Activated T-cell treated with anti-CD3 and anti-CD28 coated beads, Interleukin-2, amount 50 U/mL, for 72 hours (primary cell): Measurements from ENCODE around the gene COL5A1. TPM values are rescaled to one million over a fixed set of nuclear protein-coding genes. Genes with fewer than 3 reads are reported as not detected.

ENCODE experiments used
- ATAC-seq, 2 donors: fragments of 150-1000 bp; cut with Tn5 transposase; replicated peaks in 1 of 2; 2 replicates each; pipeline ENCODE4 v1.10.0; 2021; ENCODE audit warnings: moderate library complexity in 2 of 2, mild to moderate bottlenecking in 1 of 2
- DNase-seq, 2 donors: peaks; one replicate each; pipeline ENCODE4 v3.0.0; 2021 to 2022; ENCODE audit warnings: mixed read lengths in 1 of 2
- H3K27ac Mint-ChIP-seq: one replicate; pipeline ENCODE4 v1.8.0; 2022; ENCODE audit warnings: mild to moderate bottlenecking, moderate library complexity, mixed read lengths
- H3K27me3 Mint-ChIP-seq: one replicate; pipeline ENCODE4 v1.8.0; 2022; ENCODE audit warnings: low read depth, mixed read lengths
- H3K36me3 Mint-ChIP-seq, 2 donors: one replicate each; pipeline ENCODE4 v1.8.0; 2022; ENCODE audit warnings: mixed read lengths in 2 of 2, mild to moderate bottlenecking in 1 of 2; ENCODE audit not compliant: insufficient read depth in 2 of 2
- H3K4me1 Mint-ChIP-seq: one replicate; pipeline ENCODE4 v1.8.0; 2022; ENCODE audit warnings: low read depth, mixed read lengths
- H3K4me3 Mint-ChIP-seq, 2 donors: one replicate each; pipeline ENCODE4 v1.8.0; 2022; ENCODE audit warnings: mild to moderate bottlenecking in 2 of 2, mixed read lengths in 2 of 2, moderate library complexity in 2 of 2
- H3K9me3 Mint-ChIP-seq, 2 donors: one replicate each; pipeline ENCODE4 v1.8.0; 2022; ENCODE audit warnings: mixed read lengths in 2 of 2
- total RNA-seq, 2 donors: library from RNA; stranded (reverse); gene quantifications; one replicate each; pipeline ENCODE4 v1.2.3, GENCODE V29; 2022

Gene COL5A1
- total RNA-seq, 2 donors from 2014 or later: 0.49 TPM; not detected in 1

DNA sequence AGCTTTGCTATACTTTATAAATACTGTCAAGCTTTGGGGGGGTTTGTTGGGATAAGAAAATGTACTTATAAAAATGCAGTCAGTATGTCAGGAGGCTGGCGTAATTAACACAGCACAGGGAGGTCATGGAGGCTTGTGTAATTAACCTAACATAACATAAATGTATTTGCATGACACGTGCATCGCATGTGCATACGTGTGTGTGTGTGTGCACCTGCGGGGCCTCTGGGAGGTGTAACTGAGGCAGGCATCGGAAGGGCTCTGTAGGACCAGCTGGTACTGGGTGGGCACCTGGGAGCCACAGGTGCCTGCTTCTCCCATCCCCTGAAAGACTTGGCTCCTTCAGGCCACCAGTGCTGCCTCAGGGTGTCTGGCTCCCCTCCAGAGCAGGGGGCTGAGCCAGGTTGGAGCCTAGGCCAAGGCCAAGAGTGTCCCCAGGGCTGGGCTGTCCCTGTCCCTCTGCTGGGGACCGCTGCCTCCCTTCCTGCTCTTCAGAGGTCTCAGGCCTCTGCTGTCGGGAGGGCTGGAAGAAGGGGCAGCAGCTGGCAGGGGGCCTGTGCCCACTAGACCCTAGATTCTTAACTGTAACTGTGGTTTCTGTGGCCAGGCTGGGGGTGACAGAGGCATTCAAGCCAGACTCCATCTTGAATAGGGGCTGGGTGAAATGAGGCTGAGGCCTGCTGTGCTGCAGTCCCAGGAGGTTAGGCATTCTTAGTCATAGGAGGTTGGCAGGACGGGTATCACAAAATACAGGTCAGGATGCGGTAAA lies 248.0 kb downstream of the COL5A1 start:
- no peak overlapping the region for H3K27ac Mint-ChIP-seq
- H3K9me3 Mint-ChIP-seq: no peaks in the 10 kb centered on the region
- H3K36me3 Mint-ChIP-seq: no peaks in the 10 kb centered on the region
- H3K27me3 Mint-ChIP-seq: peaks cover 7% of the 10 kb centered on the region
- DNase-seq (no peak), ATAC-seq (no peak)
- H3K4me1 Mint-ChIP-seq: no peaks in the 10 kb centered on the region
- no peak overlapping the region for H3K4me3 Mint-ChIP-seq

- DNase-seq (no peak), ATAC-seq (no peak)
- Mint-ChIP-seq H3K27ac (no peak overlapping the region), H3K4me1 (no peaks in the 10 kb centered on the region), H3K36me3 (no peaks in the 10 kb centered on the region), H3K4me3 (no peak overlapping the region), H3K27me3 (peaks cover 7% of the 10 kb centered on the region), H3K9me3 (no peaks in the 10 kb centered on the region)
Measured at GRCh38 chr9:134890155-134890495, 248.5 kb downstream of the COL5A1 start.

DNA sequence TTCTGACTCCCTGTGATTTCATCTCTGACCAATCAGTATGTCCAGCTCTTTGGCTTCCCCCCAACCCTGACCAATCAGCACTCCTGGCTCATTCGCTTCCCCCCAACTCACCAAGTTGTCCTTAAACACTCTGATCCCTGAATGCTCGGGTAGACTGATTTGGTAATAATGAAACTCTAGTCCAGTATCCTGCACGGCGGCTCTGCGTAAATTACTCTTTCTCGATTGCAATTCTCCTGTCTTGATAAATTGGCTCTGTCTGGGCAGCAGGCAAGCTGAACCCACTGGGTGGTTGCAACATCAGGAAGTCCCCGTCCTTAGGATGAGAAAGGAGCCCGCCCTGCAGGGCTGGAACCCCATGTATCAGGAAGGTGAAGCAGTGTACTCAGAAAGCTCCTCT lies 249.4 kb downstream of the COL5A1 start:
- no peak overlapping the region for H3K4me3 Mint-ChIP-seq
- peaks cover 7% of the 10 kb centered on the region for H3K27me3 Mint-ChIP-seq

GRCh38 chr9:134891713-134892112 lies 250.1 kb downstream of the COL5A1 start:
- no peaks in the 10 kb centered on the region for H3K9me3 Mint-ChIP-seq
- no peak overlapping the region for H3K4me3 Mint-ChIP-seq
- no peaks in the 10 kb centered on the region for H3K4me1 Mint-ChIP-seq
- no peak overlapping the region for H3K27ac Mint-ChIP-seq
- H3K36me3 Mint-ChIP-seq: no peaks in the 10 kb centered on the region
- DNase-seq: no peak
- H3K27me3 Mint-ChIP-seq: peaks cover 7% of the 10 kb centered on the region
- ATAC-seq: no peak

More for the DNA sequence above, 249.4 kb downstream of the COL5A1 start:
- H3K36me3 Mint-ChIP-seq: no peaks in the 10 kb centered on the region
- H3K9me3 Mint-ChIP-seq: no peaks in the 10 kb centered on the region
- ATAC-seq (no peak), DNase-seq (no peak)
- no peaks in the 10 kb centered on the region for H3K4me1 Mint-ChIP-seq
- no peak overlapping the region for H3K27ac Mint-ChIP-seq

DNA sequence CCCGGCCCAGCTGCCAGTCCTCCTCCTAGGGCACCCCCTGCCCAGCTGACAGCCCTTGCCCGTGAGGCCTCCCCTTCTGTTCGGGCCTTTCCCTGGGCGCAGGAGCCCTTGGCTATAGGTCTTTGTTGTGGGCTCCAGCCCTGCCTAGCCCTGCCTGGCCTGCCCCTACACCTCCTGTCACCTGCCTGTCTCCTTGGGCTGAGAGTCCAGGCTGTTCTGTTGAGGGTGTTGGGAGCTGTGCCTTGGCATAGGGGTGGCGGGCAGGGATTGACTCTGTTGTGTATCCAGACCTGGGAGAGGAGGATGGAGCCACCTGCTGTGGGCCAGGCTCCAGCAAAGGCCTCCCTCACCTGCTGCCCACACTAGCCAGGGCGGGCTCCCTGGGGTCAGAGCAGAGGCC lies 250.6 kb downstream of the COL5A1 start:
- Mint-ChIP-seq H3K9me3 (no peaks in the 10 kb centered on the region), H3K36me3 (no peaks in the 10 kb centered on the region), H3K4me1 (no peaks in the 10 kb centered on the region), H3K27me3 (peaks cover 7% of the 10 kb centered on the region), H3K4me3 (no peak overlapping the region), H3K27ac (no peak overlapping the region)
- ATAC-seq (no peak), DNase-seq (no peak)

- Mint-ChIP-seq H3K36me3 (no peaks in the 10 kb centered on the region), H3K27me3 (peaks cover 2% of the 10 kb centered on the region), H3K4me1 (no peaks in the 10 kb centered on the region), H3K4me3 (no peak overlapping the region), H3K27ac (no peak overlapping the region), H3K9me3 (no peaks in the 10 kb centered on the region)
- ATAC-seq (no peak), DNase-seq (no peak)
Measured at GRCh38 chr9:134892820-134893420, 251.3 kb downstream of the COL5A1 start.

Other genes with a start within 250 kb of the COL5A1 start
- gene FCN2, start 239.0 kb downstream of the COL5A1 start, total RNA-seq: not detected